Neural cell (in vitro differentiated cells): Measurements from ENCODE around the gene CNTN4. TPM values are rescaled to one million over a fixed set of nuclear protein-coding genes. Genes with fewer than 3 reads are reported as not detected.

Experiments used
- H2AFZ ChIP-seq: fragments of 200-600, 300-800 bp; sonication (generic), shearing (Covaris generic); 2 replicates; pipeline ENCODE4 v1.6.0; 2014; ENCODE audit warnings: low read depth, mild to moderate bottlenecking, antibody characterized with exemption, low read length, moderate library complexity
- H3F3A ChIP-seq: fragments of 200-600 bp; shearing (Covaris generic); 2 replicates; pipeline ENCODE4 v1.6.1; 2016; ENCODE audit warnings: mild to moderate bottlenecking, moderate library complexity, mixed read lengths, antibody characterized with exemption, low read length; ENCODE audit not compliant: insufficient read depth, poor library complexity, severe bottlenecking
- H3K27ac ChIP-seq: fragments of 200-600, 300-800 bp; sonication (generic), shearing (Covaris generic); 2 replicates; pipeline ENCODE4 v1.5.1; 2014; ENCODE audit warnings: mild to moderate bottlenecking, low read length, moderate library complexity
- H3K27me3 ChIP-seq: fragments of 300-800, 200-600 bp; sonication (generic), shearing (Covaris generic); 2 replicates; pipeline ENCODE4 v1.6.0; 2014; ENCODE audit warnings: mild to moderate bottlenecking, low read depth, low read length, moderate library complexity; ENCODE audit not compliant: insufficient read depth
- H3K36me3 ChIP-seq: fragments of 300-800, 200-600 bp; sonication (generic), shearing (Covaris generic); 2 replicates; pipeline ENCODE4 v1.5.1; 2014; ENCODE audit warnings: mild to moderate bottlenecking, antibody characterized with exemption, low read length, moderate library complexity; ENCODE audit not compliant: insufficient read depth
- H3K4me2 ChIP-seq: fragments of 300-800, 200-600 bp; sonication (generic), shearing (Covaris generic); 2 replicates; pipeline ENCODE4 v1.6.0; 2014; ENCODE audit warnings: mild to moderate bottlenecking, low read length
- H3K4me3 ChIP-seq: fragments of 300-800, 200-600 bp; sonication (generic), shearing (Covaris generic); 2 replicates; pipeline ENCODE4 v1.5.1; 2014; ENCODE audit warnings: mild to moderate bottlenecking, low read length, moderate library complexity
- H3K79me2 ChIP-seq: fragments of 200-600 bp; shearing (Covaris generic); replicated peaks from 2 replicates; pipeline ENCODE4 v1.6.0; 2014; ENCODE audit warnings: mild to moderate bottlenecking, low read length, moderate library complexity; ENCODE audit not compliant: insufficient read depth
- H3K9ac ChIP-seq: fragments of 300-800, 200-600 bp; sonication (generic), shearing (Covaris generic); 2 replicates; pipeline ENCODE4 v1.6.1; 2016; ENCODE audit warnings: mild to moderate bottlenecking, low read length, mixed read lengths
- H3K9me2 ChIP-seq: fragments of 200-600 bp; shearing (Covaris generic); 2 replicates; pipeline ENCODE4 v1.6.1; 2016; ENCODE audit warnings: mild to moderate bottlenecking, low read length, mixed read lengths; ENCODE audit not compliant: insufficient read depth
- H3K9me3 ChIP-seq: fragments of 200-600, 300-800 bp; sonication (generic), shearing (Covaris generic); 2 replicates; pipeline ENCODE4 v1.6.1; 2016; ENCODE audit warnings: mild to moderate bottlenecking, mixed run types, low read length, moderate library complexity, mixed read lengths
- H4K20me1 ChIP-seq: fragments of 200-600 bp; shearing (Covaris generic); 2 replicates; pipeline ENCODE4 v1.6.1; 2016; ENCODE audit warnings: mild to moderate bottlenecking, mixed run types; ENCODE audit not compliant: insufficient read depth
- CTCF ChIP-seq: fragments of 450-650 bp; IDR thresholded peaks from 2 replicates; pipeline ENCODE4 v1.5.1; 2014; ENCODE audit warnings: antibody characterized with exemption, mild to moderate bottlenecking, moderate library complexity; ENCODE audit not compliant: poor library complexity, severe bottlenecking
- EP300 ChIP-seq: fragments of 450-650 bp; conservative IDR thresholded peaks from 2 replicates; pipeline ENCODE4 v1.6.1; 2014; ENCODE audit warnings: antibody characterized with exemption, mild to moderate bottlenecking, moderate library complexity; ENCODE audit not compliant: poor library complexity, severe bottlenecking
- EZH2 ChIP-seq: fragments of 200-600, 300-800 bp; shearing (Covaris generic), sonication (generic); IDR thresholded peaks from 2 replicates; pipeline ENCODE4 v1.6.1; 2014; ENCODE audit warnings: antibody characterized with exemption, low read length, borderline replicate concordance, mild to moderate bottlenecking; ENCODE audit not compliant: insufficient read depth, poor library complexity, severe bottlenecking
- MXI1 ChIP-seq: fragments of 450-650 bp; conservative IDR thresholded peaks from 2 replicates; pipeline ENCODE4 v1.6.1; 2014; ENCODE audit warnings: antibody characterized with exemption, mild to moderate bottlenecking; ENCODE audit not compliant: poor library complexity, severe bottlenecking
- POLR2AphosphoS5 ChIP-seq: IDR thresholded peaks from 2 replicates; pipeline ENCODE4 v1.6.1; 2012
- RAD21 ChIP-seq: fragments of 450-650 bp; conservative IDR thresholded peaks from 2 replicates; pipeline ENCODE4 v1.6.1; 2014; ENCODE audit warnings: antibody characterized with exemption, mild to moderate bottlenecking, moderate library complexity
- REST ChIP-seq: IDR thresholded peaks from 2 replicates; pipeline ENCODE4 v1.6.1; 2012; ENCODE audit warnings: borderline replicate concordance
- SMC3 ChIP-seq: fragments of 450-650 bp; conservative IDR thresholded peaks from 2 replicates; pipeline ENCODE4 v1.6.1; 2014; ENCODE audit warnings: antibody characterized with exemption, mild to moderate bottlenecking, moderate library complexity; ENCODE audit not compliant: poor library complexity
- TAF1 ChIP-seq: IDR thresholded peaks from 2 replicates; pipeline ENCODE4 v1.6.1; 2012; ENCODE audit warnings: low read depth
- polyA plus RNA-seq: library from polyadenylated mRNA; depleted of rRNA; stranded (reverse); fragments of >200 nt; gene quantifications from 2 replicates; pipeline ENCODE4 v1.2.3, GENCODE V29; 2014

The CNTN4 gene
- polyA plus RNA-seq, 1 donor from 2014 or later: 10.6 TPM

- no peaks in the 10 kb centered on the region for H3K27me3 ChIP-seq
- no peaks in the 10 kb centered on the region for H3K9me2 ChIP-seq
- H3K36me3 ChIP-seq: no peaks in the 10 kb centered on the region
- H4K20me1 ChIP-seq: no peaks in the 10 kb centered on the region
- no peak for TF ChIP-seq EP300
- no peak overlapping the region for H3K27ac ChIP-seq
- no peak overlapping the region for H2AFZ ChIP-seq
- no peaks in the 10 kb centered on the region for H3K79me2 ChIP-seq
- no peak overlapping the region for H3K4me3 ChIP-seq
- H3F3A ChIP-seq: no peaks in the 10 kb centered on the region
- H3K9ac ChIP-seq: no peak overlapping the region
- H3K4me2 ChIP-seq: no peak overlapping the region
- no peaks in the 10 kb centered on the region for H3K9me3 ChIP-seq
Measured at GRCh38 chr3:2375376-2375775, 276.7 kb downstream of the CNTN4 start.

DNA sequence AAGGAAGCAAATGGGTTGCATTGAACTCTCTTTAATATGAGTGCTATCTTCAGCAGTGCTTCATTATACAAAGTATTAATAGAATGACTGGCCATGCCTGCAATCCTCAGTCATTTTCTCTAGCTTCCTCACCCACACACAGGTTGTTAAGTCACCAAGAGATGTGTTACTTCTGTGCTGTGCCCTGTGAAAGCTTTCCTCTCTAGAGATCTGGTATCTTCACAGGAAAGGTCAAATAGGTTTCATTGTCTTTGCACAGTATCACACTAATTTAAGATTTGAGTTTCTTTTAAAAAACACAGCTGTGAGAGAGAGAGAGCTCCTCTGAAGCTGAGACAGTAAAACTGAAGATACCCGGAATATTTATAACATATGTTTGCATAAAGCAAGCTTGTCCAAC, 278.6 kb downstream of the CNTN4 start:
- no peaks in the 10 kb centered on the region for H3K27me3 ChIP-seq
- no peak overlapping the region for H3K4me2 ChIP-seq
- H2AFZ ChIP-seq: no peak overlapping the region
- H3K9me3 ChIP-seq: no peaks in the 10 kb centered on the region
- H3K9ac ChIP-seq: no peak overlapping the region
- no peak overlapping the region for H3K27ac ChIP-seq
- TF ChIP-seq TAF1 (no peak), POLR2AphosphoS5 (no peak), MXI1 (no peak), RAD21 (no peak)
- H3K4me3 ChIP-seq: no peak overlapping the region
- H3K79me2 ChIP-seq: no peaks in the 10 kb centered on the region
- no peaks in the 10 kb centered on the region for H3K9me2 ChIP-seq
- no peaks in the 10 kb centered on the region for H3F3A ChIP-seq
- H4K20me1 ChIP-seq: no peaks in the 10 kb centered on the region
- H3K36me3 ChIP-seq: no peaks in the 10 kb centered on the region

DNA sequence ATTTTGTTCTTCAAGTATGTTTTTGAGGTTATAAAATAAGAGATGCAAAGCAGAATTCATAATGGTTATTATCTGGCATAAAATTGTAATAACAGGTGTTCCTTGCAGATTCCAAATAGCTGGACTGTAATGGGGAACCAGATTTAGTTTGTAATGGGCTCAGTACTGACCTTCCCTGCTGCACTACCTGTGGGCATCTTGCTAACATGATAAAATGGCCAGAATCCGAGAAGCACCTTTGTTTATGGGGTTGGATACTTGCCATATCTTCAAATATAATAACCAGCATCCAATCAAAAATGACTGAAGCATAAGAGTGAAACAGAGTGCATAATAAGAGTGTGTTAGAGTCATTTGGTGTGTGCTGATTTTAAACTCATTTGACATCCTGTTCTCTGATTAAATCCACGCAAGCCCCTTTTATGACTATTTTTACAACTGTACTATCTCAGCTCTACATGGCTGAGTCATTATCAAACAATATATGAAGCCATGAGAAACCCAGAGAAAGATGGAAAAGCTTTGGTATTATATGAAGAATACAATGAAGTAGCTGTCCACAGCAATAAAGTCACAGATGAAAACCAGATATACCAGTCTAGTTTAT, 292.4 kb downstream of the CNTN4 start:
- Histone ChIP-seq H3K9ac (no peak overlapping the region), H3K27me3 (no peaks in the 10 kb centered on the region), H4K20me1 (no peaks in the 10 kb centered on the region), H3K36me3 (no peaks in the 10 kb centered on the region), H3K4me3 (no peak overlapping the region), H3K9me2 (no peaks in the 10 kb centered on the region), H3K9me3 (no peaks in the 10 kb centered on the region), H2AFZ (no peak overlapping the region), H3F3A (no peaks in the 10 kb centered on the region), H3K4me2 (no peak overlapping the region), H3K79me2 (no peaks in the 10 kb centered on the region), H3K27ac (no peak overlapping the region)
- no peak for TF ChIP-seq CTCF
- TF ChIP-seq SMC3: no peak
- TF ChIP-seq POLR2AphosphoS5: no peak
- TF ChIP-seq MXI1: no peak

DNA sequence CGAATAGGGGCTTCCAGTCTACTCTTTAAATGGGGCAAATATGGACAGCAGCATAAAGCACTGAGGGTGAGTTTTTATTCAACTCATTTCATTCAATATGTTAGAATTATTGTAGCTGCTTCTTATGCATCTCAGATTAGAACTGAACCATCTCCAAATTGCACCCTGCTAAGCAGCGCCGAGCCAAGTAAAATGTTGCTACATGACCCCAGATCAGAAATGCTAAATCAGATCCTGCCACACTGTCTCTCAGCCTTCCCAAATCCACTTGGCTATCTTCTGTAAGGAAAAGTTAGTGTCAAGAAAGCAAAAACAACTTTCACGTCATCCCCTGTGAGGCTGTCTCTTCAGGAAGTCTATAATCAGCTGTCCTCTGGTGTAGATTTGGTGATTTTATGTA, 293.2 kb downstream of the CNTN4 start:
- Histone ChIP-seq H3K9me2 (no peaks in the 10 kb centered on the region), H4K20me1 (no peaks in the 10 kb centered on the region), H3K4me2 (no peak overlapping the region), H3F3A (no peaks in the 10 kb centered on the region), H3K27me3 (no peaks in the 10 kb centered on the region), H3K4me3 (no peak overlapping the region), H3K36me3 (no peaks in the 10 kb centered on the region), H3K27ac (no peak overlapping the region), H3K9ac (no peak overlapping the region), H2AFZ (no peak overlapping the region), H3K79me2 (no peaks in the 10 kb centered on the region), H3K9me3 (no peaks in the 10 kb centered on the region)
- TF ChIP-seq MXI1 (no peak), REST (no peak), EZH2 (no peak), SMC3 (no peak), CTCF (no peak), TAF1 (no peak), RAD21 (no peak), EP300 (no peak), POLR2AphosphoS5 (no peak)
